GM11168 (cell line): ENCODE measurements around the gene TM4SF4.

Experiments used
- in situ Hi-C: fragments of 300-500 bp; cut with MboI; formaldehyde crosslinking; loops from one replicate; pipeline ENCODE4 v1.12.0; 2022; ENCODE audit warnings: low sequenced_read_pairs; ENCODE audit not compliant: unreplicated experiment

Gene TM4SF4

GRCh38 chr3:149479621-149480325 is 5.3 kb downstream of the TM4SF4 start:
- in situ Hi-C loops: loop anchor here (5.0 kb wide), 1 partner anchor 92 kb away; no protein-coding TSS in a partner anchor

GRCh38 chr3:149480326-149481017 is 6.0 kb downstream of the TM4SF4 start:
- in situ Hi-C loops: no loop called here

DNA sequence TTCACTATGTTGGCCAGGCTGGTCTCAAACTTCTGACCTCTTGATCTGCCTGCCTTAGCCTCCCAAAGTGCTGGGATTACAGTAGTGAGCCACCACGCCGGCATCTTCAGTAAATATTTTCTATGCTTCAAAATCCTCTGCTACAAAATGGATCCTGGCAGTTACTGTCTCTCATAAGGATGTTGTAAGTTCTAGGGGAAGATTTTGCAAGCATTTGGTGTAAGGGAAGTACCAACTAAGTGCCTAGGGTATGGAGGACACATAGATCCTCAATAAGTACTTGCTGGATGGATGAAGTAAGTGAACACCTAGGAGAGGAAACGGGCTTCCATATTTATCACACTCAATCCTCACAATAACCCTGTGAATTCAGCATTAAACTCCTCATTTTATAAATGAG is 6.6 kb downstream of the TM4SF4 start:
- in situ Hi-C loops: no loop called here

- in situ Hi-C loops: no loop called here
Measured at GRCh38 chr3:149481491-149481890, 7.0 kb downstream of the TM4SF4 start.

- in situ Hi-C loops: no loop called here
Measured at GRCh38 chr3:149486726-149487125, 12.2 kb downstream of the TM4SF4 start.

DNA sequence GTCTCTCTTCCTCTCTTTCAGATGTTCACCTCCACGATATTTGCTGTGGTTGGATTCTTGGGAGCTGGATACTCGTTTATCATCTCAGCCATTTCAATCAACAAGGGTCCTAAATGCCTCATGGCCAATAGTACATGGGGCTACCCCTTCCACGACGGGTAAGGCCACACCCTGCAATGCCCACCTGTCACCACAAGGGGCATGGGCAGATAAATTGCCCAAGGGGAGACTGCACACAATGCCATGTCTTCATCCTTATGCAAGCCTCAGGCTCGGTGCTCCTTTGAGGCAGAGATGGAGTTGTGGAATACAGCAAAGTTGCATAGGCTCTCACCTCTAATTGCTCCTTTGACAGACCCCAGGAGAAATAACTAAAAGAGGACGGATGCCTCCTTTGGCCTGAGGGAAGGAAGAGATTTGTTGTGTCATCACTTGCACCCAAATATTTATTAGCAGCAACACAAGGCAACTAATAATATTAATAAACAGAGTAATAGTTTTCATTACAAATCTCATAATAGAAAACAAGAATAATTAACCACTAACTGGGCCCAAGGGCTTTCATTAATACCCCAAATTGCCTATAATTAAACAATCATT is 13.2 kb downstream of the TM4SF4 start:
- in situ Hi-C loops: no loop called here

GRCh38 chr3:149489060-149489690 is 14.7 kb downstream of the TM4SF4 start:
- in situ Hi-C loops: no loop called here

- in situ Hi-C loops: no loop called here
Measured at GRCh38 chr3:149490260-149490971, 15.9 kb downstream of the TM4SF4 start.

GRCh38 chr3:149493315-149494021 is 19.0 kb downstream of the TM4SF4 start:
- in situ Hi-C loops: no loop called here

- in situ Hi-C loops: no loop called here
Measured at GRCh38 chr3:149494022-149494758, 19.7 kb downstream of the TM4SF4 start.

DNA sequence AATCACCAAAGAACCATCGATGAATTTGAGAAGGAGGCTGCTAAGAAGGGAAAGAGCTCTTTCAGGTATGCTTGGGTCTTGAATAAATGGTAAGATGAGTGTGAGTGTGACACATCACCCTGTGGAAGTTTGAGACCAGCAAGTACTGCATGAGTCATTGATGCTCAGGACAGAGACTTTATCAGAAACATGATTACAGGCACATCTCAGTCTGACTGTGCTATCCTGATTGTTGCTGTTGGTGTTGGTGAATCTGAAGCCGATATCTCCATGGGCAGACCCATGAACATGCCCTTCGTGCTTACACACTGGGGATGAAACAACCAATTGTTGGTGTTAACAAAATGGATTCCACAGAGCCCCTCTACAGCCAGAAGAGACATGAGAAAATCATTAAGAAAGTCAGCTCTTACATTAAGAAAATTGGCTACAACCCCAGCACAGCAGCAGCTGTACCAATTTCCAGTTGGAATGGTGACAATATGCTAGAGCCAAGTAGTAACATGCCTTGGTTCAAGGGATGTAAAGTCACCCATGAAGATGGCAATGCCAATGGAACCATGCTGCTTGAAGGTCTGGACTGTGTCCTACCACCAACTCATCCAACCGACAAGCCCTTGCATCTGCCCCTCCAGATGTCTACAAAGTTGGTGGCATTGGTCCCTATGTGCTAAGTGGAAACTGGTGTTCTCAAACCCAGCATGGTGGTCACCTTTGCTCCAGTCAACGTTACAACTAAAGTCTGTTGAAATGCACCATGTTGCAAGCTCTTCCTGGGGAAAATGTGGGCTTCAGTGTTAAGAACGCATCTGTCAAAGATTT is 20.5 kb downstream of the TM4SF4 start:
- in situ Hi-C loops: no loop called here

DNA sequence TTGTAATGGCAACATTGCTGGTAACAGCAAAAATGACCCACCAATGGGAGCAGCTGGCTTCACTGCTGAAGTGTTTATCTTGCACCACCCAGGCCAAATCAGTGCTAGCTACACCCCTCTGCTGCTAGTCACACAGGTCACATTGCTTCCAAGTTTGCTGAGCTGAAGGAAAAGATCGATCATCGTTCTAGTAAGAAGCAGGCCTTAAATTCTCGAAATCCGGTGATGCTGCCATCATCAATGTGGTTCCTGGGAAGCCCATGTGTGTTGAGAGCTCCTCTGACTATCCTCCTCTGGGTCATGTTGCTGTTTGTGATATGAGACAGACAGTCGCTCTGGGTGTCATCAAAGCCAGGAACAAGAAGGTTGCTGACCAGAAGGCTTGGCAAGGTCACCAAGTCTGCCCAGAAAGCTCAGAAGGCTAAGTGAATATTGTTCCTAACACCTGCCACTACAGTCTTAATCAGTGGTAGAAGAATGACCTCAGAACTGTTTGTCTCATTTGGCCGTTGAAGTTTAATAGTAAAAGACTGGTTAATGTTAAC is 21.2 kb downstream of the TM4SF4 start:
- in situ Hi-C loops: no loop called here

DNA sequence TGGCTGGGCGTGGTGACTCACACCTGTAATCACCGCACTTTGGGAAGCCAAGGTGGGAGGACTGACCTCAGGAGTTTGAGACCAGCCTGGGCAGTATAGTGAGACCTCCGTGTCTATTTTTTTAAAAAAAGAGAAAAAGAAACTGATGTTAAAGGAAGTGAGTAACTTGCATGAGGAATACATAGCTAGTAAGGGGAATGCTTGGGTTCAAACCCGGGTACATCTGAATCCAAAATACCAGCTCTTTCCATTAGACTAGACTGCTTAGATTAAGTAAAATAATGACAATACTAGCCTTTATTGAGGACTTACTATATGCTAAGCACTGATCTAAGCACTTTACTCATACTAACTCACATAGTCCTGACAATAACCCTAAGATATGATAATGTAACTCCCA is 22.4 kb downstream of the TM4SF4 start:
- in situ Hi-C loops: no loop called here

DNA sequence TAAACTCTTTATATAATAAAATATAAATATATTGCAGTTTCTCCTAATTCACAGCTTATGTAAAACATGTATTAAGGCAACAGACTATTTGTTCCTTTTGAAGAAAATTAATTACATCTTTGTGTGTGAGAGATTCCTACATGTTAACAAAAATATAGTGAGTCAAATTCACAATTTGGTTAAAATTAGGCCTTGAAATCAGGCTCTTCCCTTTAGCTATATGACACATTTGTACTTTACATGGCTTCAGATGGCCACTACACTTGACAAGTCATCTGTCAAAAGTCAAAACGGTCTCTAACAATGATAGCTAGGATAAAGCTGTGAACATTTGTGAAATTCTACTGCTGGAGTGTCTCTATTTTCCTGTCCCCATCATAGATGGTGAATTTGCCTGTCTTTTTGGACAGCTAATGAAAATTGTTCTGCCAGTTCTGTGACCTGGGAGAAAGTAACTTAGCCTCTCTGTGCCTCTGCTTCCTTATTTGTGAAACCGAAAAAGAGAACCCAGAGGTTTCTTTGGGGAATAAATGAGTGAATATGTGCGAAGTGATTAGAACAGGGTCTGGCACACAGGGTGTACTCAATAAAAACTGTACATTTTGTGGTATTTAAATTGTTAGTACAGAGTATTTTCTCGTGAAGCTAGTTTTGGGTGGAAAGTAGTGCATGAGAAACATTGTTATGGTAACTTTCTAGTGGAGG is 23.6 kb downstream of the TM4SF4 start:
- in situ Hi-C loops: no loop called here

GRCh38 chr3:149501524-149501923 is 27.0 kb downstream of the TM4SF4 start:
- in situ Hi-C loops: no loop called here

DNA sequence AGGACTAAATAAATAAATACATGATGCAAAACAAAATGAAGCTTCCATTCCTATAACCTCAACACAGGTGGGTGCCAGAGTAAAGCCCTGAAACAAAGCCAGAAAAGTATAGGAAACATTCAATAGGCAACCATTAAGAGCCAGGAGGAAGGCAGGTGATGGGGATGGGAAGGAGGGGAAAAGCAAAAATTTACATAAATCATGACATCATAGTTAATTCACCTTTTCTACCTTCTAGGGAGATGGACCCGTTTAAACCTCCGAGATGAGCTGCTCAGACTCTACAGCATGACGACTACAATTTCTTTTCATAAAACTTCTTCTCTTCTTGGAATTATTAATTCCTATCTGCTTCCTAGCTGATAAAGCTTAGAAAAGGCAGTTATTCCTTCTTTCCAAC is 27.9 kb downstream of the TM4SF4 start:
- in situ Hi-C loops: no loop called here

DNA sequence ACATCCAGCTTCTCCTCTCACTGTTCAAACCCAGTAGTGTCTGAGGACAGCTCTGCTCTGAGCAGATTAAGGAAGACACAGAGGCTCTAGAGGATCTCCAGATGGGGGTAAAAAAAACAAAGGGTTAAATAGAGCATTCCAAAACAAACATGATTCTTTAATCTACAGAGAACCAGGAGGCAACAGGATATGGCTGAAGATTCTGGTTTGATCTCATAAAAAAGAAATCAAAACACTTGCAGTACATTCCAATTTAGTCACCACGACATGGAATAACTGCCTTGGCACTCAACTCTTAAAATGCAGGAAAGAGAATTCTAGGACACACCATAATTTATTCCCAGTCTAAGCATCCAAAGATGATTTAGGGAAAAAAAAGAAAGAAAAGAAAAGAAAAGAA is 32.0 kb downstream of the TM4SF4 start:
- in situ Hi-C loops: loop anchor here (5.0 kb wide), 2 partner anchors 211 to 271 kb away; no protein-coding TSS in a partner anchor
